ENCODE results near the gene TBC1D23.
"Not testable (repeated sequence)": the region's sequence is repeated elsewhere in the genome, so short reads cannot be mapped to it uniquely, and the experiment has no call there.

TBC1D23 gene

GRCh38 chr3:100260685-100261484 is at the start of gene TBC1D23:
Gene TBC1D23, plus strand, starts transcription at chr3:100260992. Its CDS starts 27 bp downstream, at chr3:100261019.
- DNase-seq (ENCODE audit: low read depth, low spot score) = peak; percentile 99

GRCh38 chr3:100213891-100214573 is 46.8 kb upstream of the TBC1D23 start:
- no peak for DNase-seq (ENCODE audit: low read depth, low spot score)

- DNase-seq (ENCODE audit: low read depth, low spot score) = no peak
These were observed 46.2 kb upstream of the TBC1D23 start for GRCh38 chr3:100214574-100214964.

GRCh38 chr3:100216713-100217112 is 44.1 kb upstream of the TBC1D23 start:
- no peak for DNase-seq (ENCODE audit: low read depth, low spot score)

- no peak for DNase-seq (ENCODE audit: low read depth, low spot score)
These were observed 39.6 kb upstream of the TBC1D23 start for GRCh38 chr3:100221159-100221558.

- DNase-seq (ENCODE audit: low read depth, low spot score) = no peak
These were observed 35.6 kb upstream of the TBC1D23 start for GRCh38 chr3:100225193-100225592.

- no peak for DNase-seq (ENCODE audit: low read depth, low spot score)
These were observed 34.9 kb upstream of the TBC1D23 start for GRCh38 chr3:100225883-100226282.

GRCh38 chr3:100226712-100227429 is 33.9 kb upstream of the TBC1D23 start:
- DNase-seq (ENCODE audit: low read depth, low spot score) = no peak

GRCh38 chr3:100227511-100227921 is 33.3 kb upstream of the TBC1D23 start:
- DNase-seq (ENCODE audit: low read depth, low spot score) = no peak

- DNase-seq (ENCODE audit: low read depth, low spot score) = no peak
These were observed 32.5 kb upstream of the TBC1D23 start for GRCh38 chr3:100228247-100228646.

GRCh38 chr3:100229188-100229587 is 31.6 kb upstream of the TBC1D23 start:
- not testable (repeated sequence) for DNase-seq (ENCODE audit: low read depth, low spot score)

- no peak for DNase-seq (ENCODE audit: low read depth, low spot score)
These were observed 30.1 kb upstream of the TBC1D23 start for GRCh38 chr3:100230710-100231109.

- no peak for DNase-seq (ENCODE audit: low read depth, low spot score)
These were observed 29.1 kb upstream of the TBC1D23 start for GRCh38 chr3:100231668-100232067.

GRCh38 chr3:100234364-100234763 is 26.4 kb upstream of the TBC1D23 start:
- DNase-seq (ENCODE audit: low read depth, low spot score) = no peak

GRCh38 chr3:100238599-100238998 is 22.2 kb upstream of the TBC1D23 start:
- DNase-seq (ENCODE audit: low read depth, low spot score) = no peak

- DNase-seq (ENCODE audit: low read depth, low spot score) = not testable (repeated sequence)
These were observed 18.3 kb upstream of the TBC1D23 start for GRCh38 chr3:100242471-100242870.

- no peak for DNase-seq (ENCODE audit: low read depth, low spot score)
These were observed 16.5 kb upstream of the TBC1D23 start for GRCh38 chr3:100244264-100244663.

- no peak for DNase-seq (ENCODE audit: low read depth, low spot score)
These were observed 15.7 kb upstream of the TBC1D23 start for GRCh38 chr3:100245136-100245535.

GRCh38 chr3:100245927-100246326 is 14.9 kb upstream of the TBC1D23 start:
- DNase-seq (ENCODE audit: low read depth, low spot score) = no peak

- no peak for DNase-seq (ENCODE audit: low read depth, low spot score)
These were observed 13.8 kb upstream of the TBC1D23 start for GRCh38 chr3:100246999-100247398.

GRCh38 chr3:100252001-100252400 is 8.8 kb upstream of the TBC1D23 start:
- DNase-seq (ENCODE audit: low read depth, low spot score) = no peak

- peak; percentile 23 for DNase-seq (ENCODE audit: low read depth, low spot score)
These were observed 6.5 kb upstream of the TBC1D23 start for GRCh38 chr3:100254168-100254777.
